H1 (cell line): ENCODE results near the gene NET1. TPM values are rescaled to one million over a fixed set of nuclear protein-coding genes. Genes with fewer than 3 reads are reported as not detected.
"Not testable (repeated sequence)": the region's sequence is repeated elsewhere in the genome, so short reads cannot be mapped to it uniquely, and the experiment has no call there.

ENCODE experiments used
- CTCF ChIA-PET: fragments of 300-600 bp; sonication (Branson Sonifier 250); formaldehyde crosslinking; loops from one replicate; lab custom pipeline; 2021; ENCODE audit not compliant: partially characterized antibody; lab: Charles Lee
- POLR2A ChIA-PET: fragments of 300-600 bp; sonication (Branson Sonifier 250); formaldehyde crosslinking; loops from one replicate; lab custom pipeline; 2021; ENCODE audit warnings: inconsistent platforms; ENCODE audit not compliant: partially characterized antibody; lab: Charles Lee
- DNase-seq, 2 experiments: peaks; one replicate each; pipeline versions ENCODE4 v3.0.0 to v3.0.0-alpha.2; 2010 to 2022; ENCODE audit warnings: low spot score in 2 of 2, low read depth in 1 of 2, mixed read lengths in 1 of 2
- FAIRE-seq: peaks from 2 replicates; lab custom pipeline; 2011; peaks lifted over from hg19 to GRCh38; lab: Jason Lieb, UNC
- H2AFZ ChIP-seq: 2 replicates; pipeline ENCODE4 v1.8.1; 2012; ENCODE audit warnings: low read length, inconsistent platforms
- H2AK5ac ChIP-seq: 2 replicates; pipeline ENCODE4 v1.6.1; 2013; ENCODE audit warnings: low read depth, low read length
- H2BK120ac ChIP-seq: replicated peaks from 2 replicates; pipeline ENCODE3; 2013; ENCODE audit warnings: low read depth, low read length, inconsistent platforms
- H2BK12ac ChIP-seq: 2 replicates; pipeline ENCODE4 v1.6.1; 2013; ENCODE audit warnings: low read depth, low read length
- H2BK15ac ChIP-seq: 2 replicates; pipeline ENCODE4 v1.6.1; 2013; ENCODE audit warnings: low read length
- H2BK20ac ChIP-seq: 2 replicates; pipeline ENCODE4 v1.6.1; 2013; ENCODE audit warnings: low read length
- H2BK5ac ChIP-seq: 2 replicates; pipeline ENCODE4 v1.6.1; 2013; ENCODE audit warnings: low read depth, low read length
- H3K14ac ChIP-seq: 2 replicates; pipeline ENCODE4 v1.6.1; 2013; ENCODE audit warnings: inconsistent platforms; ENCODE audit not compliant: insufficient read length
- H3K18ac ChIP-seq: 2 replicates; pipeline ENCODE4 v1.6.1; 2013; ENCODE audit warnings: low read length; ENCODE audit errors: extremely low read depth
- H3K23ac ChIP-seq: 2 replicates; pipeline ENCODE4 v1.6.1; 2013; ENCODE audit warnings: inconsistent platforms; ENCODE audit not compliant: insufficient read length
- H3K23me2 ChIP-seq: 2 replicates; pipeline ENCODE4 v1.6.1; 2013; ENCODE audit warnings: low read depth, low read length
- H3K27ac ChIP-seq: 2 replicates; pipeline ENCODE4 v1.6.1; 2011; ENCODE audit warnings: low read depth, low read length, inconsistent platforms
- H3K27me3 ChIP-seq, 4 experiments: replicated peaks in 1 of 4; 1 replicate in 1 of 4; 2 replicates in 3 of 4; pipeline versions ENCODE4 v1.6.1 to v1.8.1; 2011 to 2013; ENCODE audit warnings: low read length in 3 of 4, mild to moderate bottlenecking in 3 of 4, inconsistent platforms in 2 of 4, mixed read lengths in 2 of 4, moderate library complexity in 1 of 4; ENCODE audit not compliant: control insufficient read depth in 3 of 4, insufficient read depth in 3 of 4; ENCODE audit errors: extremely low read depth in 1 of 4
- H3K36me3 ChIP-seq, 4 experiments: 2 replicates each; pipeline versions ENCODE4 v1.6.1 to v1.8.1; 2011 to 2013; ENCODE audit warnings: mild to moderate bottlenecking in 4 of 4, low read length in 3 of 4, moderate library complexity in 2 of 4, control low read depth in 1 of 4, inconsistent platforms in 1 of 4; ENCODE audit not compliant: insufficient read depth in 4 of 4, control insufficient read depth in 2 of 4
- H3K4ac ChIP-seq: replicated peaks from 2 replicates; pipeline ENCODE3; 2013; ENCODE audit warnings: low read length, low read depth, mixed read lengths, inconsistent platforms; ENCODE audit not compliant: insufficient read length
- H3K4me1 ChIP-seq, 4 experiments: replicated peaks in 1 of 4; 1 replicate in 1 of 4; 2 replicates in 3 of 4; pipeline versions ENCODE4 v1.6.1 to v1.8.1; 2011 to 2013; ENCODE audit warnings: low read length in 3 of 4, inconsistent platforms in 2 of 4, mixed read lengths in 1 of 4; ENCODE audit not compliant: insufficient read depth in 4 of 4, control insufficient read depth in 3 of 4
- H3K4me2 ChIP-seq, 2 experiments: 2 replicates each; pipeline versions ENCODE4 v1.6.1 to v1.8.1; 2011 to 2013; ENCODE audit warnings: low read depth in 2 of 2, low read length in 2 of 2, control low read depth in 1 of 2, inconsistent platforms in 1 of 2, mild to moderate bottlenecking in 1 of 2; ENCODE audit not compliant: insufficient read depth in 1 of 2
- H3K4me3 ChIP-seq, 4 experiments: fragments of 200-600, 300-600 bp in 1 of 4; sonication (generic), shearing (Covaris generic), sonication (Bioruptor Twin) in 1 of 4; 2 replicates each; pipeline versions ENCODE4 v1.5.1 to v1.8.1; 2011 to 2016; ENCODE audit warnings: low read length in 4 of 4, low read depth in 3 of 4, control low read depth in 2 of 4, inconsistent platforms in 2 of 4, mild to moderate bottlenecking in 2 of 4, mixed read lengths in 1 of 4, moderate library complexity in 1 of 4; ENCODE audit not compliant: insufficient read depth in 2 of 4; ENCODE audit errors: extremely low read depth in 1 of 4
- H3K56ac ChIP-seq: replicated peaks from 2 replicates; pipeline ENCODE3; 2013; ENCODE audit warnings: low read depth, mild to moderate bottlenecking, mixed read lengths, low read length, inconsistent platforms; ENCODE audit not compliant: insufficient read length
- H3K79me1 ChIP-seq: 2 replicates; pipeline ENCODE4 v1.6.1; 2013; ENCODE audit warnings: low read depth, low read length, control low read depth
- H3K79me2 ChIP-seq, 2 experiments: 2 replicates each; pipeline versions ENCODE4 v1.6.1 to v1.8.1; 2012 to 2013; ENCODE audit warnings: low read length in 2 of 2, mild to moderate bottlenecking in 2 of 2, inconsistent platforms in 1 of 2; ENCODE audit not compliant: insufficient read depth in 2 of 2, control insufficient read depth in 1 of 2
- H3K9ac ChIP-seq, 4 experiments: replicated peaks in 1 of 4; 1 replicate in 1 of 4; 2 replicates in 3 of 4; pipeline versions ENCODE4 v1.6.1 to v1.8.1; 2011 to 2013; ENCODE audit warnings: low read depth in 3 of 4, low read length in 3 of 4, control low read depth in 2 of 4, mild to moderate bottlenecking in 2 of 4, moderate library complexity in 2 of 4, inconsistent platforms in 1 of 4; ENCODE audit errors: extremely low read depth in 1 of 4
- H3K9me3 ChIP-seq, 2 experiments: 2 replicates each; pipeline versions ENCODE4 v1.6.1 to v1.8.1; 2012 to 2013; ENCODE audit warnings: mild to moderate bottlenecking in 2 of 2, moderate library complexity in 2 of 2, control low read depth in 1 of 2, inconsistent platforms in 1 of 2, low read depth in 1 of 2, low read length in 1 of 2, mixed read lengths in 1 of 2; ENCODE audit not compliant: insufficient read depth in 2 of 2
- H4K20me1 ChIP-seq, 2 experiments: replicated peaks in 1 of 2; 2 replicates each; pipeline versions ENCODE3 to v1.8.1; 2011 to 2013; ENCODE audit warnings: inconsistent platforms in 2 of 2, low read length in 2 of 2, mild to moderate bottlenecking in 1 of 2; ENCODE audit not compliant: insufficient read depth in 2 of 2, control insufficient read depth in 1 of 2
- H4K5ac ChIP-seq: 2 replicates; pipeline ENCODE4 v1.6.1; 2013; ENCODE audit warnings: low read length, low read depth, mixed read lengths, inconsistent platforms; ENCODE audit not compliant: insufficient read length
- H4K8ac ChIP-seq: 2 replicates; pipeline ENCODE4 v1.8.0; 2013; ENCODE audit warnings: mild to moderate bottlenecking, moderate library complexity, low read length, inconsistent platforms; ENCODE audit not compliant: insufficient read depth; ENCODE audit errors: extremely low read depth
- H4K91ac ChIP-seq: replicated peaks from 2 replicates; pipeline ENCODE3; 2013; ENCODE audit warnings: low read length, mixed read lengths, inconsistent platforms; ENCODE audit not compliant: insufficient read length
- WGBS, 2 experiments: shearing (Covaris generic) in 1 of 2; methylation state at CpG; one replicate each; pipeline versions ENCODE4 v1.1.6 to v1.1.7; 2013 to 2015; ENCODE audit warnings: low lambda C conversion rate in 2 of 2, mixed read lengths in 2 of 2, inconsistent platforms in 1 of 2, low coverage in 1 of 2, missing lambda C conversion rate in 1 of 2; ENCODE audit not compliant: insufficient replicate concordance in 2 of 2, insufficient coverage in 1 of 2, insufficient read length in 1 of 2; ENCODE audit errors: extremely low coverage in 1 of 2, missing lambda C conversion rate in 1 of 2; 5-methylcytosine and 5-hydroxymethylcytosine counted together
- polyA plus RNA-seq, 7 experiments: library from polyadenylated mRNA; depleted of rRNA in 3 of 7; stranded (reverse) in 5 of 7; unstranded in 2 of 7; fragments of >200 nt in 5 of 7; fragments of 200-250 nt in 2 of 7; gene quantifications; 1 replicate in 5 of 7; 2 replicates in 1 of 7; 4 replicates in 1 of 7; pipeline versions ENCODE4 v1.2.1 to v1.2.3, GENCODE V29; 2011 to 2013; ENCODE audit warnings: missing spikeins in 2 of 7, mixed read lengths in 2 of 7
- total RNA-seq: library from RNA; stranded (reverse); fragmentation: NEBNext Ultra II Directional; extraction: Animal tissue kit (Norgen Biotek cat#: 25700); gene quantifications from 2 replicates; pipeline ENCODE4 v1.2.1, GENCODE V29; 2021

NET1 gene
- total and polyA plus RNA-seq, 2 of the 8 experiments (the other 6 are each of a cell fraction or from before 2014, with no cell fraction given) = 21.5 to 117 TPM

GRCh38 chr10:5379202-5379601 lies 33.2 kb upstream of the NET1 start:
- H2BK120ac ChIP-seq, H3K79me1 ChIP-seq, H3K4ac ChIP-seq, H3K9me3 ChIP-seq, H2BK12ac ChIP-seq, H3K79me2 ChIP-seq, H3K4me2 ChIP-seq, H3K27me3 ChIP-seq, H2BK5ac ChIP-seq, POLR2A ChIA-PET, H2AFZ ChIP-seq, H4K20me1 ChIP-seq, H3K9ac ChIP-seq, H3K18ac ChIP-seq, H3K23ac ChIP-seq, H2AK5ac ChIP-seq, H4K91ac ChIP-seq, H4K8ac ChIP-seq, FAIRE-seq, H3K56ac ChIP-seq, DNase-seq, H4K5ac ChIP-seq, H3K4me1 ChIP-seq, H2BK20ac ChIP-seq, H3K23me2 ChIP-seq, H3K36me3 ChIP-seq, H3K14ac ChIP-seq, H3K27ac ChIP-seq, H2BK15ac ChIP-seq, H3K4me3 ChIP-seq: not testable (repeated sequence)
- CTCF ChIA-PET = interaction anchor here (0.8 to 2.4 kb wide), 3 partner anchors 10 to 564 kb away, joined by 3 to 5 read pairs (median 5); no protein-coding TSS in a partner anchor
- 93% methylated on average over 5 of the region's 5 CpGs; no CpG with 5 or more reads in 1 of the 2 experiments for WGBS, 2 experiments

GRCh38 chr10:5380395-5380794 lies 32.0 kb upstream of the NET1 start:
- not testable (repeated sequence) for H3K9ac ChIP-seq, H3K27ac ChIP-seq, H3K36me3 ChIP-seq, H3K4me2 ChIP-seq, DNase-seq, H2AFZ ChIP-seq, H3K14ac ChIP-seq, H2BK120ac ChIP-seq, H2BK20ac ChIP-seq, H3K4me3 ChIP-seq, H4K5ac ChIP-seq, H2AK5ac ChIP-seq, H2BK15ac ChIP-seq, H3K79me1 ChIP-seq, H3K56ac ChIP-seq, H3K4ac ChIP-seq, H4K91ac ChIP-seq, H3K79me2 ChIP-seq, H4K8ac ChIP-seq, FAIRE-seq, H3K4me1 ChIP-seq, H2BK5ac ChIP-seq, H3K23me2 ChIP-seq, H3K18ac ChIP-seq, H3K9me3 ChIP-seq, H3K27me3 ChIP-seq, H2BK12ac ChIP-seq, H3K23ac ChIP-seq, H4K20me1 ChIP-seq
- POLR2A ChIA-PET = interaction anchor here (0.6 kb wide), 1 partner anchor 120 kb away, joined by 3 read pairs; no protein-coding TSS in a partner anchor
- 87% methylated on average over 12 of the region's 12 CpGs; no CpG with 5 or more reads in 1 of the 2 experiments for WGBS, 2 experiments
- CTCF ChIA-PET = interaction anchor here (0.8 to 2.4 kb wide), 9 partner anchors 11 to 531 kb away, joined by 3 to 9 read pairs (median 4); no protein-coding TSS in a partner anchor
